Panc1 (cell line): ENCODE data around the gene GNAT3. TPM values are rescaled to one million over a fixed set of nuclear protein-coding genes. Genes with fewer than 3 reads are reported as not detected.

Source experiments
- ATAC-seq: fragments of 200-7000 bp; cut with Tn5 transposase; 2 replicates; pipeline ENCODE4 v1.9.1; 2020; ENCODE audit warnings: mild to moderate bottlenecking, moderate library complexity
- BruUV-seq: library from RNA; stranded (reverse); fragments of 400-500 nt; replicated peaks from 2 replicates; lab custom pipeline; 2021; lab: Mats Ljungman, UMichigan
- CTCF ChIA-PET: fragments of 300-600 bp; sonication (Branson Sonifier 250); formaldehyde crosslinking; loops from one replicate; lab custom pipeline; 2022; ENCODE audit warnings: antibody characterized with exemption; lab: Charles Lee
- POLR2A ChIA-PET: fragments of 300-600 bp; sonication (Branson Sonifier 250); formaldehyde crosslinking; loops from one replicate; lab custom pipeline; 2022; ENCODE audit warnings: antibody characterized with exemption; lab: Charles Lee
- DNase-seq: peaks from one replicate; pipeline ENCODE4 v3.0.0-alpha.2; 2010; ENCODE audit warnings: low read depth, low spot score
- H3K27ac ChIP-seq: 2 replicates; pipeline ENCODE4 v1.5.1; 2011; ENCODE audit warnings: mild to moderate bottlenecking, low read length, inconsistent platforms
- H3K27me3 ChIP-seq: fragments of 200-500 bp; sonication (Bioruptor generic); 2 replicates; pipeline ENCODE4 v1.6.0; 2014; ENCODE audit warnings: low read length, inconsistent platforms; ENCODE audit not compliant: control insufficient read depth, insufficient read depth
- H3K36me3 ChIP-seq: fragments of 200-500 bp; sonication (Bioruptor generic); 2 replicates; pipeline ENCODE4 v1.5.1; 2014; ENCODE audit warnings: inconsistent platforms, mild to moderate bottlenecking, low read length, moderate library complexity; ENCODE audit not compliant: control insufficient read depth, insufficient read depth
- H3K4me1 ChIP-seq: 2 replicates; pipeline ENCODE4 v1.5.1; 2011; ENCODE audit warnings: inconsistent platforms, mild to moderate bottlenecking, low read length, moderate library complexity; ENCODE audit not compliant: control insufficient read depth, insufficient read depth
- H3K4me3 ChIP-seq, 2 experiments: 2 replicates each; pipeline ENCODE4 v1.5.1; 2011 to 2012; ENCODE audit warnings: low read depth in 2 of 2, low read length in 2 of 2, mild to moderate bottlenecking in 2 of 2, inconsistent platforms in 1 of 2, moderate library complexity in 1 of 2
- H3K9me3 ChIP-seq: fragments of 200-500 bp; sonication (Bioruptor generic); 2 replicates; pipeline ENCODE4 v1.5.1; 2014; ENCODE audit warnings: low read depth, mild to moderate bottlenecking, inconsistent platforms, low read length, moderate library complexity; ENCODE audit not compliant: control insufficient read depth, insufficient read depth
- POLR2AphosphoS5 ChIP-seq: IDR thresholded peaks from 2 replicates; pipeline ENCODE4 v1.6.1; 2012; ENCODE audit warnings: mild to moderate bottlenecking, low read depth, low read length, moderate library complexity
- SIN3A ChIP-seq: IDR thresholded peaks from 2 replicates; pipeline ENCODE4 v1.6.1; 2012; ENCODE audit warnings: low read depth, mild to moderate bottlenecking, low read length, moderate library complexity, borderline replicate concordance; ENCODE audit not compliant: insufficient read depth
- TCF7L2 ChIP-seq: IDR thresholded peaks from 2 replicates; pipeline ENCODE4 v1.6.1; 2011; ENCODE audit warnings: mild to moderate bottlenecking, low read depth, low read length, inconsistent platforms
- in situ Hi-C: cut with HindIII; loops from 2 replicates; pipeline ENCODE4 v1.10.0; 2016; ENCODE audit warnings: low sequenced_read_pairs, low pct_unique_long_range_greater_than_20kb
- intact Hi-C: fragments of 100-400 bp; cut with micrococcal nuclease; formaldehyde crosslinking; loops from one replicate; pipeline ENCODE4 v1.10.0; 2022; ENCODE audit not compliant: unreplicated experiment
- total RNA-seq: library from RNA; stranded (reverse); gene quantifications from one replicate; pipeline ENCODE4 v1.2.1, GENCODE V29; 2021; ENCODE audit not compliant: unreplicated experiment
- TF ChIP-seq, protein P1 (sequence below), 2 experiments: IDR thresholded peaks; 2 replicates each; pipeline ENCODE4 v1.6.1; 2011 to 2012; ENCODE audit warnings: low read depth in 2 of 2, control low read depth in 1 of 2, low read length in 1 of 2, mild to moderate bottlenecking in 1 of 2, moderate library complexity in 1 of 2; ENCODE audit not compliant: insufficient read depth in 1 of 2
- TF ChIP-seq, protein P2 (sequence below): fragments of 450-650 bp; IDR thresholded peaks from 2 replicates; pipeline ENCODE4 v1.5.1; 2017; ENCODE audit warnings: mild to moderate bottlenecking

GNAT3 gene
- total RNA-seq, 1 experiment from 2014 or later: not detected

DNA sequence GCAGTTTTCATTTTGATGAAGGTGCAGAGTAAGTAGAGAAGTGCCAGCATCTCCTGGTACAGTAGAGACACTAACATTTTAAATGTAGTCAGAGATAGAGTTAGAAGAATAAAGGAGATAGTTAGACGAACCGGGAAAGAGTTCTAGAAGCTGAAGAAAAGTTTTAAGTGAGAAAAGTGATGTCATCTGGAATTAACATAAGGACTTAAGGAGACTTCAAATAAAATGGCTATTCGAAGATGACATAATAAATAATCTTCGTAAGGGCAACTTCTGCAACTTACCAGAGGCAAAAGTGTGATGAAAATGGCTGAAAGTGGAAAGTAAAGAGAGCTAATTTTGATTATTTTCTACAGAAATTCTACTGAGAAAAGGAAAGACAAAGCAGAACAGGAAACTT is 20.4 kb downstream of the GNAT3 start:
- no TSS peak for BruUV-seq
- in situ Hi-C loops: no loop called here
- ATAC-seq (no peak), DNase-seq (no peak)
- ChIA-PET POLR2A (no interaction called here), CTCF (no interaction called here)
- Histone ChIP-seq H3K36me3 (no peaks in the 10 kb centered on the region), H3K27ac (no peak overlapping the region), H3K4me3 (no peak overlapping the region), H3K9me3 (no peaks in the 10 kb centered on the region), H3K27me3 (no peaks in the 10 kb centered on the region), H3K4me1 (no peaks in the 10 kb centered on the region)
- intact Hi-C loops: no loop called here
- TF ChIP-seq TCF7L2 (no peak), POLR2AphosphoS5 (no peak), SIN3A (no peak)
- TF ChIP-seq, protein P1, sequence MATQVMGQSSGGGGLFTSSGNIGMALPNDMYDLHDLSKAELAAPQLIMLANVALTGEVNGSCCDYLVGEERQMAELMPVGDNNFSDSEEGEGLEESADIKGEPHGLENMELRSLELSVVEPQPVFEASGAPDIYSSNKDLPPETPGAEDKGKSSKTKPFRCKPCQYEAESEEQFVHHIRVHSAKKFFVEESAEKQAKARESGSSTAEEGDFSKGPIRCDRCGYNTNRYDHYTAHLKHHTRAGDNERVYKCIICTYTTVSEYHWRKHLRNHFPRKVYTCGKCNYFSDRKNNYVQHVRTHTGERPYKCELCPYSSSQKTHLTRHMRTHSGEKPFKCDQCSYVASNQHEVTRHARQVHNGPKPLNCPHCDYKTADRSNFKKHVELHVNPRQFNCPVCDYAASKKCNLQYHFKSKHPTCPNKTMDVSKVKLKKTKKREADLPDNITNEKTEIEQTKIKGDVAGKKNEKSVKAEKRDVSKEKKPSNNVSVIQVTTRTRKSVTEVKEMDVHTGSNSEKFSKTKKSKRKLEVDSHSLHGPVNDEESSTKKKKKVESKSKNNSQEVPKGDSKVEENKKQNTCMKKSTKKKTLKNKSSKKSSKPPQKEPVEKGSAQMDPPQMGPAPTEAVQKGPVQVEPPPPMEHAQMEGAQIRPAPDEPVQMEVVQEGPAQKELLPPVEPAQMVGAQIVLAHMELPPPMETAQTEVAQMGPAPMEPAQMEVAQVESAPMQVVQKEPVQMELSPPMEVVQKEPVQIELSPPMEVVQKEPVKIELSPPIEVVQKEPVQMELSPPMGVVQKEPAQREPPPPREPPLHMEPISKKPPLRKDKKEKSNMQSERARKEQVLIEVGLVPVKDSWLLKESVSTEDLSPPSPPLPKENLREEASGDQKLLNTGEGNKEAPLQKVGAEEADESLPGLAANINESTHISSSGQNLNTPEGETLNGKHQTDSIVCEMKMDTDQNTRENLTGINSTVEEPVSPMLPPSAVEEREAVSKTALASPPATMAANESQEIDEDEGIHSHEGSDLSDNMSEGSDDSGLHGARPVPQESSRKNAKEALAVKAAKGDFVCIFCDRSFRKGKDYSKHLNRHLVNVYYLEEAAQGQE (IDR thresholded peaks at IDR 0.05; ENCODE audit: insufficient read depth in 1 of 2, low read depth in 2 of 2, low read length in 1 of 2): no peak
- TF ChIP-seq, protein P2, sequence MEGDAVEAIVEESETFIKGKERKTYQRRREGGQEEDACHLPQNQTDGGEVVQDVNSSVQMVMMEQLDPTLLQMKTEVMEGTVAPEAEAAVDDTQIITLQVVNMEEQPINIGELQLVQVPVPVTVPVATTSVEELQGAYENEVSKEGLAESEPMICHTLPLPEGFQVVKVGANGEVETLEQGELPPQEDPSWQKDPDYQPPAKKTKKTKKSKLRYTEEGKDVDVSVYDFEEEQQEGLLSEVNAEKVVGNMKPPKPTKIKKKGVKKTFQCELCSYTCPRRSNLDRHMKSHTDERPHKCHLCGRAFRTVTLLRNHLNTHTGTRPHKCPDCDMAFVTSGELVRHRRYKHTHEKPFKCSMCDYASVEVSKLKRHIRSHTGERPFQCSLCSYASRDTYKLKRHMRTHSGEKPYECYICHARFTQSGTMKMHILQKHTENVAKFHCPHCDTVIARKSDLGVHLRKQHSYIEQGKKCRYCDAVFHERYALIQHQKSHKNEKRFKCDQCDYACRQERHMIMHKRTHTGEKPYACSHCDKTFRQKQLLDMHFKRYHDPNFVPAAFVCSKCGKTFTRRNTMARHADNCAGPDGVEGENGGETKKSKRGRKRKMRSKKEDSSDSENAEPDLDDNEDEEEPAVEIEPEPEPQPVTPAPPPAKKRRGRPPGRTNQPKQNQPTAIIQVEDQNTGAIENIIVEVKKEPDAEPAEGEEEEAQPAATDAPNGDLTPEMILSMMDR: no peak

DNA sequence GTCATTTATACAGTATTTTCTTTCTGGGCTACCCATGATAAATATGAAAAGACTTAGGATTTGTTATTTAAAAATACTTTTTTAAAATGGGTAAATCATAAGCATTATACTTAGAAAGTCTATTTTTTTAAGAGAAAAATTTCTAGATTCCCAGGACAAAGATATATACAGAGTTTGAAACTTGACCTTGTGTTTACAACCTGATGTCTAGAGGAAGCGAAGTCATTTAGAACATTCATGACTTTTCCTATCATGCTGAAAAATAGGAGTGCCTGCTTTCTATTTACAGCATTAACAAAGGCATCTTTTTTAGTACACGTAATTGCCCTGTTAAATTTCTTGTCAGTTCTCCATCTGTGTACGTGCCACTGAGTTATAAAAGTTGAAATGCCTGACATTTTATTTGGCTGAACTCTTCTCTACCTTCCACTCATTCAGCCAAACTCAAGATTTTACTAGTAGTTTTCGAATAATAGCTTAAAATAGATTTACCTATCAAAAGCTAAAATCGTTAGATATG is 23.0 kb downstream of the GNAT3 start:
- TF ChIP-seq, protein P2: no peak
- TF ChIP-seq POLR2AphosphoS5 (no peak), SIN3A (no peak), TCF7L2 (no peak; the same call in 1 of the 2 replicates)
- TF ChIP-seq, protein P1 (IDR thresholded peaks at IDR 0.05; ENCODE audit: insufficient read depth in 1 of 2, low read depth in 2 of 2, low read length in 1 of 2): no peak
- Histone ChIP-seq H3K4me1 (no peaks in the 10 kb centered on the region), H3K4me3 (no peak overlapping the region), H3K27me3 (no peaks in the 10 kb centered on the region), H3K9me3 (no peaks in the 10 kb centered on the region), H3K27ac (no peak overlapping the region; the same call in 1 of the 2 replicates), H3K36me3 (no peaks in the 10 kb centered on the region)
- DNase-seq (no peak), ATAC-seq (no peak)
- intact Hi-C loops: no loop called here
- BruUV-seq: no TSS peak
- POLR2A ChIA-PET: no interaction called here
- CTCF ChIA-PET: no interaction called here
- in situ Hi-C loops: no loop called here
